BLaER1 (cell line): ENCODE data around the gene CAPNS1.
"Not testable (repeated sequence)": the region's sequence is repeated elsewhere in the genome, so short reads cannot be mapped to it uniquely, and the experiment has no call there.

Experiments
- H3K27ac ChIP-seq: shearing (Covaris generic); formaldehyde crosslinking; 2 replicates; pipeline ENCODE4 v1.8.1; 2022
- H3K27me3 ChIP-seq: shearing (Covaris generic); formaldehyde crosslinking; 2 replicates; pipeline ENCODE4 v1.8.1; 2022
- H3K36me3 ChIP-seq: shearing (Covaris generic); formaldehyde crosslinking; 2 replicates; pipeline ENCODE4 v1.8.1; 2022
- H3K4me1 ChIP-seq: shearing (Covaris generic); formaldehyde crosslinking; 2 replicates; pipeline ENCODE4 v1.8.1; 2022
- H3K4me2 ChIP-seq: shearing (Covaris generic); formaldehyde crosslinking; 2 replicates; pipeline ENCODE4 v1.8.1; 2022
- H3K4me3 ChIP-seq: shearing (Covaris generic); formaldehyde crosslinking; 2 replicates; pipeline ENCODE4 v1.8.1; 2022
- H3K9ac ChIP-seq: shearing (Covaris generic); formaldehyde crosslinking; 2 replicates; pipeline ENCODE4 v1.8.1; 2022
- H3K9me3 ChIP-seq: shearing (Covaris generic); formaldehyde crosslinking; 2 replicates; pipeline ENCODE4 v1.8.1; 2022
- H4K20me1 ChIP-seq: shearing (Covaris generic); formaldehyde crosslinking; 2 replicates; pipeline ENCODE4 v1.8.1; 2022
- Cebpa-rat ChIP-seq: shearing (Covaris generic); IDR thresholded peaks from 2 replicates; pipeline ENCODE4 v1.8.1; 2022

CAPNS1 gene

DNA sequence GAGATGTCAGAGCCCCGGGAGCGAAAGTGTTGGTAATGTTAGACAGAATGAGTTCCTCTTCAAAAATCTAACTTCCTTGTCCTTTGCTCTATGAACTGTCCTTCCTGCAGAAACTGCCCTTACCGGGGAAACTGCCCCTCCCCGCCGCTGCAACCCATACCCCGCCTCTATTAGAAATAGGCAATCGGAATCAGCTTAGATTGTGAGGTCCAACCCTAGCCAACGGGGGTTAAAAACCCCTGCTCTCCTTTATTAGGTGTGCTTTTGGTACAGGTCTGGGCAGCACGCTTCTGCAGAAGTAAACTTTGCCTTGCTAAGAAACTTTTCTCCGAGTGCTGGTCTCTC lies 11.5 kb upstream of the CAPNS1 start:
- peak overlapping the region; percentile 68 for H3K4me3 ChIP-seq
- no peaks in the 10 kb centered on the region for H4K20me1 ChIP-seq
- no peaks in the 10 kb centered on the region for H3K27me3 ChIP-seq
- TF ChIP-seq Cebpa-rat: no peak
- H3K4me2 ChIP-seq: peak overlapping the region; percentile 90
- H3K9me3 ChIP-seq: no peaks in the 10 kb centered on the region
- H3K9ac ChIP-seq: peak overlapping the region; percentile 82
- H3K36me3 ChIP-seq: peaks cover 29% of the 10 kb centered on the region
- H3K4me1 ChIP-seq: peaks cover 57% of the 10 kb centered on the region
- peak overlapping the region; percentile 83 for H3K27ac ChIP-seq

DNA sequence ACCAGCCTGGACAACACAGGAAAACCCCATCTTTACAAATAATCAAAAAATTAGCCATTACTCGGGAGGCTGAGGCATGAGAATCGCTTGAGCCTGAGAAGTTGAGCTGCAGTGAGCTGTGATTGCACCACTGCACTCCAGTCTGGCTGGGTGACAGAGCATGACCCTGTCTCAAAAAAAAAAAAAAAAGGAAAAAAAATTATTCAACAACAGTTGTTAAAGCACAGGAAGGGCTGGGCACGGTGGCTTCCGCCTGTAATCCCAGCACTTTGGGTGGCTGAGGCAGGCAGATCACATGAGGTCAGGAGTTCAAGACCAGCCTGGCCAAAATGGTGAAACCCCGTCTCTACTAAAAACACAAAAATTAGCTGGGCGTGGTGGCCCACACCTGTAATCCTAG lies 8.6 kb upstream of the CAPNS1 start:
- H3K9ac ChIP-seq, H4K20me1 ChIP-seq, H3K4me3 ChIP-seq, H3K9me3 ChIP-seq, H3K27me3 ChIP-seq, H3K36me3 ChIP-seq: not testable (repeated sequence)
- H3K4me1 ChIP-seq: peaks cover 50% of the 10 kb centered on the region
- peak overlapping the region; percentile 58 for H3K27ac ChIP-seq
- peak; percentile 70; the same call in 1 of the 2 replicates for TF ChIP-seq Cebpa-rat
- H3K4me2 ChIP-seq: peak overlapping the region; percentile 65

DNA sequence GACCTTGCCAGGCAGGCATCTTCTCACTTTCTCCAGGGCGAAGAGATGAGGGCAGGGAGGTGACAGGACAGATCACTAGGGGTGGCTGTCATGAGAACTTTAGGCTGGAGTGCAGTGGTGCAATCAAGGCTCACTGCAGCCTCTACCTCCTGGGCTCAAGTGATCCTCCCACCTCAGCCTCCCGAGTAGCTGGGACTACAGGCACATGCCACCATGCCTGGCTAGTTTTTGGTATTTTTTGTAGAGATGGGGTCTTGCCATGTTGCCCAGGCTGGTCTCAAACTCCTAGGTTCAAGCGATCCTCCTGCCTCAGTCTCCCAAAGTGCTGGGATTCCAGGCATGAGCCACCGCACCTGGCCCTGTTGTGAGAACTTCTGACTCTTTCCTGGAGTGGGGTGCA lies 5.0 kb upstream of the CAPNS1 start:
- not testable (repeated sequence) for H3K27me3 ChIP-seq, H3K4me2 ChIP-seq, H3K27ac ChIP-seq, H3K4me3 ChIP-seq, H3K9ac ChIP-seq, H3K9me3 ChIP-seq, H3K36me3 ChIP-seq, H4K20me1 ChIP-seq
- peaks cover 31% of the 10 kb centered on the region for H3K4me1 ChIP-seq

DNA sequence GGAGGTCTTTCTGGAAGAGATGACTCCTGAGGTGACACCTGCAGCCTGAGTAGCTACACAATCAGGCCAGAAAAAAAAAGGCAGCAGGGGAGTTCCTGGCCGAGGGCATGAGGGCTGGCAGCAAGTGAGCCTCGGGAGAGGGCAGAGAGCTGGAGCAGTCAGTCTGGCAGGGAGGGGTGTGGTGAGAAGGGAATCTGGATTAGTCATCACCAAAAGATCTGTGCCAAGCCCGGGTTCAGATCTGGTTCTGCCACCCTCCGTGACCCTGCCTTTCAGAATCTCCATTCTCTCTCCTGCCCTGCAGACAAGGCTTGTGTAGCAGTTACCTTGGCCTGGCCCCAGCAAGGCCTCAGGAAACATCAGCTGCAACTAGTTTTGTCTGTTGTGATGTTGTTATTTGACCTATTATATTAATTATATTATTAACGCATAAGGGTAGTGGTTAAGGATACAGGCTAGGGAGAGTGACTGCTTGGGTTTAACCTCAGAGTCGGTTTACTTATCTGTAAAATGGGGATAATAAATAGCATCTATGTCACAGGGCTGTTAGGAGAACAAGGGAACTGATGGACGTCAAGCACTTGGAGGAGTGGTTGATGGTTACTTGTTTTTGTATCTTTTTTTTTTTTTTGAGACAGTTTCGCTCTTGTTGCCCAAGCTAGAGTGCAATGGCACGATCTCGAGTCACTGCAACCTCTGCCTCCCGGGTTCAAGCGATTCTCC lies 2.7 kb upstream of the CAPNS1 start:
- H3K27ac ChIP-seq: no peak overlapping the region
- H3K36me3 ChIP-seq: peaks cover 4% of the 10 kb centered on the region
- H3K4me2 ChIP-seq: no peak overlapping the region
- no peak for TF ChIP-seq Cebpa-rat
- peaks cover 10% of the 10 kb centered on the region for H4K20me1 ChIP-seq
- H3K9ac ChIP-seq: no peak overlapping the region
- H3K4me3 ChIP-seq: no peak overlapping the region
- no peaks in the 10 kb centered on the region for H3K27me3 ChIP-seq
- H3K9me3 ChIP-seq: no peaks in the 10 kb centered on the region
- H3K4me1 ChIP-seq: peaks cover 17% of the 10 kb centered on the region

DNA sequence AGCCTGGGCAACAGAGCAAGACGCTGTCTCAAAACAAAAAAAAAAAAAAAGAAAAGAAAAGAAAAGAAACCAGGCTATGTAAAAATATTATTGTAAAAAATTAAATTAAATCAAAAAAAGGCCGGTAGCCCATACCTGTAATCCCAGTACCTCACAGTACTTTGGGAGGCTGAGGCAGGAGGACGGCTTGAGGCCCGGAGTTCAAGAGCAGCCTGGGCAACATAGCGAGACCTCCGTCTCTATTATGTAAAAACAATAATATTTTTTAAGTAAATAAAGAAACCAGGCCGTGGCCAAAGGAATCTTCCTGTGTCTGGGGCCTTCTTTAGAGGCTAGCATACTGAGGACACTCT lies 770 bp upstream of the CAPNS1 start:
- Histone ChIP-seq H4K20me1 (peaks cover 21% of the 10 kb centered on the region), H3K9ac (peak overlapping the region; percentile 89), H3K27ac (peak overlapping the region; percentile 86), H3K27me3 (no peaks in the 10 kb centered on the region), H3K36me3 (peaks cover 19% of the 10 kb centered on the region), H3K4me3 (peak overlapping the region; percentile 84), H3K4me1 (peaks cover 17% of the 10 kb centered on the region), H3K4me2 (peak overlapping the region; percentile 88), H3K9me3 (no peaks in the 10 kb centered on the region)
- TF ChIP-seq Cebpa-rat: no peak

DNA sequence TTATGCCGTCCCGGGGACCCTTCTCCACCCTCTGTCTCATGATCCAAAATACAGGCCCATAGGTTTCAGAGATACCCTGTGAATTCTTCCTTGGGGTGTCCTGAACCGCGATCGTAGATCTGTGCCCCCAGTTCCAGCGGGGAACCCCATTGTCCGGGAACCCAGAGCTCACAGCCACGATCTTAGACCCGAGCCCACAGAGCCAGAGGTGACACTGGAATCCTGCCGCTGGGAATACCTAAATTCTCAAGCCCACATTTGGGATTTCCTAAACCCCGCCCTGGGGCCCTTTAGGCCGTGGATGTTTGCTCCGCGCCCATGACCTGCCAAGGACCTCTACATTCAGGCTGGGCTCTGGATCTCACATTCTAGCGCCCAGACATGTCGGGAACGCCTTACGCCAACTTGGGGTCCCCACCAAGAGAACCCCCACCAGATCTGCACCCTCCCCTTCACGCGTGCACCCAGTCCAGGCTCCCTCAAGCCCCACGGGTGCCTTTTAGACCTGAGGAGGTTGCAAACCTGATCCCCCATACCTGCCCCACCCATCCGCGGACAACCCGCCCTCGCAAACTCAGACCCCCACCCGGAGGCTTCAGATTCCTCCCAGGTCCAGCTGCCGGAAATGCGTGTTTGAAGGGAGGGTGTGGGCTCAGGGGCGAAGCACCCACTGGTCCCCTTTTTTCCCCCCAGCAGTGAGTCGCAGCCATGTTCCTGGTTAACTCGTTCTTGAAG lies 605 bp downstream of the CAPNS1 start:
- Histone ChIP-seq H3K4me3 (peak overlapping the region; percentile 84), H3K36me3 (peaks cover 33% of the 10 kb centered on the region), H3K27me3 (no peaks in the 10 kb centered on the region), H3K9me3 (no peaks in the 10 kb centered on the region), H3K27ac (peak overlapping the region; percentile 86), H3K9ac (peak overlapping the region; percentile 89), H3K4me1 (peaks cover 17% of the 10 kb centered on the region), H3K4me2 (peak overlapping the region; percentile 88), H4K20me1 (peaks cover 23% of the 10 kb centered on the region)
- TF ChIP-seq Cebpa-rat: no peak

DNA sequence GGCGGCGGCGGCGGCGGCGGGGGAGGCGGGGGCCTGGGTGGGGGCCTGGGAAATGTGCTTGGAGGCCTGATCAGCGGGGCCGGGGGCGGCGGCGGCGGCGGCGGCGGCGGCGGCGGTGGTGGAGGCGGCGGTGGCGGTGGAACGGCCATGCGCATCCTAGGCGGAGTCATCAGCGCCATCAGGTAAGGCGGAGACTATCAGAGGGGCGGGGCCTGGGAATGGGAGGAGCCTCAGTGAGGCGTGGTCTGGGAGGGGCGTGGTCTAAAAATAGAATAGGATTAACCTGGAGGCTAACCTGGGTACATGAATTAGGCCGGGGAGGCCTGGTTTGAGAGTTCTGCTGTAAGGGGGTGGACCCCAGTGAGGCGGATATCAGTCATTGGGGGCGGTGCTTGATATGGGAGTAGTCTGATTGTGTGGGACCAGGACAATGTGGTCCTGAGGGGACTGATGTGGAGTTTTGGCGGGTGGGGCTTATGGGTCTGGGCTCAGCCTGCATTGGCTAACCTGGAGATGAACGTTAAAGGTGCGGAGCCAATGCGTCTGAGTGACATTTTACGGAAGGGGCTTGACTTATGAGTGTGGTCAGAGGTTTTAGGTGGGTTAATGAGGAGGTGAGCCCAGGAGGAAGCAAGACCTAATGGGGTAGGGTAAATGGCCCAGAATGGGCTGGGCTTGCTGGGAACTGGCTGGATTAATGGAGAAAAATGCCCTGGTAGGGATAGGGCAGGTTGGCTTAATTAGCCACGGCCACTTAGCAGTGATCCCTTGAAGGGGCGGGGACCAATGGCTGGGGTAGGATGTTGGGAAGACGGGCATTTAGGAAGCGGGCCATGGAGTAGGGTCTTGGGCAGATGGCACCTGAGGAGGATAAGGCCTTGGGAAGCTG lies 1.4 kb downstream of the CAPNS1 start:
- Histone ChIP-seq H3K9ac (peak overlapping the region; percentile 89; the same call in 1 of the 2 replicates), H3K4me2 (peak overlapping the region; percentile 88), H3K36me3 (peaks cover 41% of the 10 kb centered on the region), H3K27me3 (no peaks in the 10 kb centered on the region), H4K20me1 (peaks cover 23% of the 10 kb centered on the region), H3K4me1 (peaks cover 17% of the 10 kb centered on the region), H3K9me3 (no peaks in the 10 kb centered on the region), H3K27ac (no peak overlapping the region; the same call in 1 of the 2 replicates), H3K4me3 (peak overlapping the region; percentile 84)
- TF ChIP-seq Cebpa-rat: no peak

DNA sequence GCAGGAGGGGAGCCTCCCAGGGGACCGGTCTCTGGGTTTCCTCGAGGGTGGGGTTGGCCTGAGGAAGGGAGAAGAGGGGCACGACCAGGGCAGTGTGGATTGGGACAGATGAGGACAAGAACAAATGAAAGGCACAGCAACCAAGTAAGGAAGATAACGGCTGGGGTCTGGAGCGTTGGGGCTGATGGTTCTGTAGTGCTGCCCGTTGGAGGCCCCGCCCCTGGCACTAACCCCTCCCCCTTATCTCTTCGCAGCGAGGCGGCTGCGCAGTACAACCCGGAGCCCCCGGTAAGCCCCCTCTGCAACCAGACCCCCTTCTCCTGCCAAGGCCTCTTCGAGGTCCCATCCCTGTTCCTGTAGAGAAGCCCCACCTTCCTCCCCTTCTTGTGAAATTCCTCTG lies 2.2 kb downstream of the CAPNS1 start:
- no peak for TF ChIP-seq Cebpa-rat
- no peak overlapping the region for H3K4me3 ChIP-seq
- H3K27me3 ChIP-seq: no peaks in the 10 kb centered on the region
- no peaks in the 10 kb centered on the region for H3K9me3 ChIP-seq
- H3K27ac ChIP-seq: no peak overlapping the region
- peak overlapping the region; percentile 56 for H3K4me2 ChIP-seq
- H3K36me3 ChIP-seq: peaks cover 49% of the 10 kb centered on the region
- peaks cover 17% of the 10 kb centered on the region for H3K4me1 ChIP-seq
- H4K20me1 ChIP-seq: peaks cover 23% of the 10 kb centered on the region
- no peak overlapping the region for H3K9ac ChIP-seq

DNA sequence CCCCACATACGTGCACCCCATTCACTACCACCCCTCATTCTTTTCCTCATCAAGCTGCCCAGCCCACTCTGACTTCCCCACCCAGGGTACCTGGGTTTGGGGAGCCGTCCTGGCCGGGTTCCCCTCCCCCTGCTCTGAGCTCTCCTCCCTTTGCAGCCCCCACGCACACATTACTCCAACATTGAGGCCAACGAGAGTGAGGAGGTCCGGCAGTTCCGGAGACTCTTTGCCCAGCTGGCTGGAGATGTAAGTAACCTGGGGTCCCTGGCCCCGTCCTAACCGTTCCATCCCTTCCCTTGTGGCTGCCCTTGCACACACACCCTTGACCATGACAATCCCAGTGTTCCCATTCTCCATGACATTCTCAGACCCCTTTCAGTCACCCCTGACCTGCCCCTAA lies 2.6 kb downstream of the CAPNS1 start:
- H3K36me3 ChIP-seq: peaks cover 53% of the 10 kb centered on the region
- TF ChIP-seq Cebpa-rat: no peak
- no peak overlapping the region for H3K27ac ChIP-seq

DNA sequence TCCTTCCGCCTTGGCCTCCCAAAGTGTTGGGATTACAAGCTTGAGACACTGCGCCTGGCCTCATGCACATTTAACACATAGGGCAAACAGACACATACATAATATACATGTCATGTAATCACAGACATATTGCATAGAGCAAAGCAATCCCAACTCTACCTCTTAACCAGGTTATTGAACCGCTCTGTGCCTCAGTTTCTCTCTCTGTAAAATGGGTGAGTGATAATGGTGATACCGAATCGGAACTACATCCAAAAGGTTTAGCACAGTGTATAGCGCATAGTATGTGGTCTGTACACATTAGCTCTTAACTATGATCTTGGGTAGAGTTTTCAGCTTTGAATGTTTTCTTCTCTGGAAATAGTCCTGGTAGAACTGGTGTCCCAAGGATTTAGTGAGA lies 4.8 kb downstream of the CAPNS1 start:
- Histone ChIP-seq H3K36me3 (peaks cover 75% of the 10 kb centered on the region), H3K9me3 (no peaks in the 10 kb centered on the region), H3K4me2 (no peak overlapping the region), H3K4me1 (peaks cover 8% of the 10 kb centered on the region), H3K27me3 (no peaks in the 10 kb centered on the region), H4K20me1 (peaks cover 28% of the 10 kb centered on the region), H3K9ac (no peak overlapping the region), H3K4me3 (no peak overlapping the region), H3K27ac (no peak overlapping the region)
- TF ChIP-seq Cebpa-rat: no peak

More for the DNA sequence above, 2.6 kb downstream of the CAPNS1 start:
- peaks cover 17% of the 10 kb centered on the region for H3K4me1 ChIP-seq
- H4K20me1 ChIP-seq: peaks cover 23% of the 10 kb centered on the region
- H3K4me3 ChIP-seq: no peak overlapping the region
- H3K4me2 ChIP-seq: no peak overlapping the region
- no peaks in the 10 kb centered on the region for H3K27me3 ChIP-seq
- no peak overlapping the region for H3K9ac ChIP-seq
- no peaks in the 10 kb centered on the region for H3K9me3 ChIP-seq
